Cardiac fibroblast (primary cell): Measurements from ENCODE around the gene MAOB.

Experiments used
- DNase-seq, 2 donors: peaks; one replicate each; pipeline versions ENCODE4 v3.0.0 to v3.0.0-alpha.2; 2010; ENCODE audit warnings: low read depth in 2 of 2
- H3K4me3 ChIP-seq, 2 donors: replicated peaks in 1 of 2; 1 replicate in 1 of 2; 2 replicates in 1 of 2; pipeline ENCODE4 v1.5.1; 2011; ENCODE audit warnings: low read depth in 2 of 2, low read length in 2 of 2, mild to moderate bottlenecking in 2 of 2, moderate library complexity in 1 of 2
- TF ChIP-seq, protein P1 (sequence below): IDR thresholded peaks from one replicate; pipeline ENCODE4 v1.5.1; 2011; ENCODE audit warnings: low read depth, mild to moderate bottlenecking, low read length, inconsistent platforms

MAOB gene

DNA sequence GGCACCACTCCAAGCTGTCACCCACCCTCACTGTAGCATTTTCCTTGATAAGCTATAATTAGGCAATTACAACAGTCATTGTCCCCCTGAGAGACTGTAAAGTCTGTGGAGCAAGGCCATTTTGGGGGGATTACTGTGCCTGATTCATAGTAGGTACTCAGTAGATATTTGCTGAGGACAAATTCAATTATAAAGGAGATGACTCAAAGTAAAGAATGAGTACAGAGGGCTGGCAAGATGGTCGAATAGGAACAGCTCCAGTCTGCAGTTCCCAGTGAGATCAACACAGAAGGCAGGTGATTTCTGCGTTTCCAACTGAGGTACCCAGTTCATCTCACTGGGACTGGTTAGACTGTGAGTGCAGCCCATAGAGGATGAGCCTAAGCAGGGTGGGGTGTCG, 42.0 kb downstream of the MAOB start:
- no peak overlapping the region for H3K4me3 ChIP-seq
- TF ChIP-seq, protein P1, sequence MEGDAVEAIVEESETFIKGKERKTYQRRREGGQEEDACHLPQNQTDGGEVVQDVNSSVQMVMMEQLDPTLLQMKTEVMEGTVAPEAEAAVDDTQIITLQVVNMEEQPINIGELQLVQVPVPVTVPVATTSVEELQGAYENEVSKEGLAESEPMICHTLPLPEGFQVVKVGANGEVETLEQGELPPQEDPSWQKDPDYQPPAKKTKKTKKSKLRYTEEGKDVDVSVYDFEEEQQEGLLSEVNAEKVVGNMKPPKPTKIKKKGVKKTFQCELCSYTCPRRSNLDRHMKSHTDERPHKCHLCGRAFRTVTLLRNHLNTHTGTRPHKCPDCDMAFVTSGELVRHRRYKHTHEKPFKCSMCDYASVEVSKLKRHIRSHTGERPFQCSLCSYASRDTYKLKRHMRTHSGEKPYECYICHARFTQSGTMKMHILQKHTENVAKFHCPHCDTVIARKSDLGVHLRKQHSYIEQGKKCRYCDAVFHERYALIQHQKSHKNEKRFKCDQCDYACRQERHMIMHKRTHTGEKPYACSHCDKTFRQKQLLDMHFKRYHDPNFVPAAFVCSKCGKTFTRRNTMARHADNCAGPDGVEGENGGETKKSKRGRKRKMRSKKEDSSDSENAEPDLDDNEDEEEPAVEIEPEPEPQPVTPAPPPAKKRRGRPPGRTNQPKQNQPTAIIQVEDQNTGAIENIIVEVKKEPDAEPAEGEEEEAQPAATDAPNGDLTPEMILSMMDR = no peak
- no peak for DNase-seq

DNA sequence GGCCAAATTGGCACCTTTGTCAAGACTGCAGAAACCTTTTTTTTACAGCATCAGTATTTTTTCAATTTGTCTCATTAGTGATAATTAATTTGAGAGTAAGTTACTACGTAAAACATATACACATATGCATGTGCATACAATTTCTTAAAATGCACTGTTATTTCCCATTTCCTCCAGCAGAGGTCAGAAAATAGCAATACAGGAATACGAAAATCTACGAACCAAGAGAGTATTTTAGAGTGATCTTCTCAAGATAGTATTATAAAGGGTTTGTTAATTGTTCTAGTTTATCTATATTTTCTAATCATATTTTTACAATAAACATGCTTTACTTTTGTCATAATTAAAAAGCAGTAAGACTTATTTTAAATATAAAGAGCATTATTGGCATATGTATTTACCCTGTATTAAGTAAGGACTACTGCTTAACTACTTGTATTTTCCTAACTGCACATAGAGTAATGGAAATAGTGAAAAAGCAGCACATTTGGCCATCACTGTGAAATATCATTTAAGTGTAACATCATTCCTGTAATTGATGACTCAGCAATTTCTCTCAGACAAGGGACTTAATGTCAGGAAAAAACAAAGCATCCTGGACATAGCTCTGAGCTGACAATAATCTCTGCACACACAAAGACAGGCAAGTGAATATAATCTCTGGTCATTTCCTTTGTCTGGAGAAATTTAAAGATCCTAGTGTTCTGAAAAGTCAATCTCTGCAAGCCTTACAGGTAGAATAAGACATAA, 45.6 kb downstream of the MAOB start:
- no peak overlapping the region for H3K4me3 ChIP-seq
- DNase-seq = peak; percentile 38 to 42
- TF ChIP-seq, protein P1 = peak; percentile 41

DNA sequence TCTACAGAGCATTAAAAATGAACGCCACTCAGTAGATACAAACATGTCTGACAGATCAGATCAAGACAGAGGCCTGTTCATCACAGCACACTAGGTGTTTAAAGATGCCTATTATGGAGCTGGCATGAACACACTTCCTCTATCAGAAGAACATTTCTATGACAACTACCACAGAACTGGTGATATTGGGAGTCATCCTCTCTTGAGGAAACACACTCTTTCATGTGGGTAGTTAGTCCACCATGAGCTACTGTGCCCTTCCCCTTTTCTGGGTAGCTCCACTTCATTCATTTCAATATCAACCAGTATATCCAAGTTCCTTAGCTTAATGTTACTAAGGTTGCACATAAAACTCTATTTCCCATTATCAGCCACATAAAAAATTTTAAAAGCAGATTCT, 46.7 kb downstream of the MAOB start:
- TF ChIP-seq, protein P1 = no peak
- H3K4me3 ChIP-seq = no peak overlapping the region
- DNase-seq = no peak

DNA sequence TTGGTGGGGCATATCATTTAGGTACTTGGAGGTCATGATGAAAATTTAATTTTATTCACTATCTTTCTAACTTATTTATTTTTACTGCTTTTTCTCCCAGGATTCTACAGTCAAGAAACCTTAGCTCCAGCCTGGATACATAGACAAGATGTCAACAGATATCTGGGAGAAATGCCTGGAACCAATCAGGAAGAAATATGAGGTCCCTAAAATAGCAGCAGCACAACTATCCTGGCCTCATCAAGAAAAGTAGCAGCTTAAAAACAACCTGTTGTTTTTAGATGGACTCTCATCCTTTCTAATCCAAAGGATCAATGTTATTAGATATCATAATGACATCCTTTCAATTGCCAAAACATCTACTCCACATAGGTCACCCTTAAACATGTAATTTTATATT, 54.5 kb downstream of the MAOB start:
- no peak for DNase-seq
- no peak overlapping the region for H3K4me3 ChIP-seq
- TF ChIP-seq, protein P1 = no peak

DNA sequence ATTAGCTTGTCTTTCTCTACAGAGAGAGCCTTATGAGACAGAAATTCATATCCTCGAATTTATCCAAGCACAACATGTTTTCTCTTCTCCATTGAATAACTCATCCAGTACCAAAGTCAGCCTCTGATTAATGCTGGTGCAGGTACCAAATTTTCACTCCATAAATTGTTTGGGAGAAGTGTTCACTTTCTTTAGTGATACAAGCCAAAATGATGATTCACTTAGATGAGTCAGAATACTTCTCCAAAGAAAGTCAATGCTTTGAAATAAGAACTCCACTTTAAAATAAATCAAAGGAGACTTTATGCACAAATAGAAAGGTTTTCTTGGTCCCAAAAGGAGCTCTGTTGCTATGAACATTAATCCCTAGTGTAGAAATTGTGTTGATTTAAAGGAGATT, 60.2 kb downstream of the MAOB start:
- peak in 1 of 2 donors; percentile 18 for DNase-seq
- TF ChIP-seq, protein P1 = no peak
- H3K4me3 ChIP-seq = no peak overlapping the region

DNA sequence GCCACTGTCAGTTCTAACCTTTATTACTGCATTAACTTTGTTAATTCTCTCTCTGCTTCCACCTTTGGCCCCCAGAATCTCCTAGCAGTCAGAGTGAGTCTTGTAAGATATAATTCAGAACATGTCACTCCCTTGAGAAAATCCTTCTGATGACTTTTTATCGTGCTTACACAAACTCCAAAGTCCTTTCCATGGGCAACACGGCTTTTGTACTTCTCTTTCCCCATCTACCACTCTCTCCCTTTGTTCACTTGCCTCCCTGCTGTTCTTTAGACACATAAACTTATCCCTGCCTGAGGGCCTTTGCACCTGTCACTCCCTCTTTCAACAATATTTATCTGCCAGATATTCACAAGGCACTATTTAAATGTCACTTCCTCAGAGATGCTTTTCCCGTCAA, 64.8 kb downstream of the MAOB start:
- H3K4me3 ChIP-seq = no peak overlapping the region
- TF ChIP-seq, protein P1 = no peak
- no peak for DNase-seq

DNA sequence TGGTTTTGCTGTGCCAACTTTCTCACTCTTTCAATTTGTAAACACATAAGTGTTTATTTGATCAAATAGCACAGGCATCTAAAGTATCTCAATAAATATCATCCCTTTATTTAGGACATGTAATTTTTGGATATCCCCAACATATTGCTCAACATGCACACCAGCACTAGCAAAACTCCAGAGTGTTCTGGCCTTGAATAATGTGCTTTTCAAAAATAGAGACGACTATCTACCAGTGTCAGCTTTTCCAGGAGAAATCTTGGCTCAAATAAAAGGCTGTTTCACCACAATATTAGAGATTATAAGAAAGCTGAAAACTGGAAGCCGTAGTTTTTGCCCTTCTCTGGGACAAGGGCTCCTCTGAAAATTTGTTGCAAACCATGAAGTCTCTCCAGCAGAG, 67.0 kb downstream of the MAOB start:
- DNase-seq = peak in 1 of 2 donors; percentile 37
- TF ChIP-seq, protein P1 = no peak
- H3K4me3 ChIP-seq = no peak overlapping the region
